Upper lobe of left lung (tissue), 4 donors: ENCODE results near the gene PRKCE.

Experiments used
- POLR2A ChIP-seq, 4 donors: fragments of 450-650 bp; IDR thresholded peaks; one replicate each; pipeline ENCODE4 v1.5.1; 2016 to 2017; ENCODE audit warnings: antibody characterized with exemption in 4 of 4, mild to moderate bottlenecking in 2 of 4
- TF ChIP-seq, protein P1 (sequence below), 6 experiments: fragments of 450-650 bp in 4 of 6; fragments of 200-600 bp in 2 of 6; sonication (generic) in 2 of 6; IDR thresholded peaks; one replicate each; pipeline ENCODE4 v1.5.1; 2016 to 2019; ENCODE audit warnings: antibody characterized with exemption in 6 of 6

DNA sequence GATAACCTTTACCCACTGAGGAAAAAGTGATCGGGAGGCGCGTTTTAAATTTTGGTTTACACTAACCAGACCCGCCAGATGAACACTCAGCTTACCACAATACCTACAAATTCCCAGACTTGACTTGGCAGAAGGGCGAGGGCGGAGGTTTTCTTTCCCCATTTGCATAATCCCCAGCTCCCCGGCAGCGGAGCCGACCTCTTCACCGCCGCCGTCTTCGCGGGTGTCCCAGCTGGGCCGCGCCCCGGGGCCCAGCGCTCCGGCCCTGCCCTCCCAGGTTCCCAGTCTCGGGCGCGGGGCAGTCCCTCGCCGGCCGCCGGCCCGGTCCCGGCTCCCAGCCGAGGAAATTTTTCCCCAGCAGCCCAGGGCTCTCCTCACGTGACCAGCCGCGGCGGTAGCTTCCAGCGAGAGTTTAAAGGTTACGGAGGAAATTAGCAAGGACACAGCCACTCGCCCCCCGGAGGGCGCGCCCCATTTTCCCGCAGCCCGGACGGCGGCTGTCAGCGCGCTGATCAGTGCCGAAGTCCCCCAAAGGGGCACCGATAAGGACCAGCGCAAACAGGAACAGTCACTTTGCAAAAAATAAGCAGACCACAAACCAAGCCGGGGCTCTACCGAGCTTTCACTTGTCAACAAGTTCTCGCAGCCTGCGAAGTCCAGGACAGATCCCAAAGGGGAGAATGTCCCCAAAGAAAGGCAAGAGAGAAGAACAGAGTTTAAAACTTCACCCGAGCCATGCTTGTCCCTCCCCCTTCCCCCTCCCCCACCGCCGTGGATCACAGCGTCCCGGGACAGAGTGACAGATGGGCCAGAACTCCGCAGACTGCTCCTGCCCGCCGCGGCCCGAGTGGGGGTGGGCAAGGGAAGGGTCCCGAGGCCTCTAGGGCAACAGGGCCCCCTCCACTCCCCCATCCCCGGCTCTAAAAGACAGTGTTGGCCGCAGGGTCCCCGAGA is 1.3 kb upstream of the PRKCE start:
- TF ChIP-seq, protein P1, sequence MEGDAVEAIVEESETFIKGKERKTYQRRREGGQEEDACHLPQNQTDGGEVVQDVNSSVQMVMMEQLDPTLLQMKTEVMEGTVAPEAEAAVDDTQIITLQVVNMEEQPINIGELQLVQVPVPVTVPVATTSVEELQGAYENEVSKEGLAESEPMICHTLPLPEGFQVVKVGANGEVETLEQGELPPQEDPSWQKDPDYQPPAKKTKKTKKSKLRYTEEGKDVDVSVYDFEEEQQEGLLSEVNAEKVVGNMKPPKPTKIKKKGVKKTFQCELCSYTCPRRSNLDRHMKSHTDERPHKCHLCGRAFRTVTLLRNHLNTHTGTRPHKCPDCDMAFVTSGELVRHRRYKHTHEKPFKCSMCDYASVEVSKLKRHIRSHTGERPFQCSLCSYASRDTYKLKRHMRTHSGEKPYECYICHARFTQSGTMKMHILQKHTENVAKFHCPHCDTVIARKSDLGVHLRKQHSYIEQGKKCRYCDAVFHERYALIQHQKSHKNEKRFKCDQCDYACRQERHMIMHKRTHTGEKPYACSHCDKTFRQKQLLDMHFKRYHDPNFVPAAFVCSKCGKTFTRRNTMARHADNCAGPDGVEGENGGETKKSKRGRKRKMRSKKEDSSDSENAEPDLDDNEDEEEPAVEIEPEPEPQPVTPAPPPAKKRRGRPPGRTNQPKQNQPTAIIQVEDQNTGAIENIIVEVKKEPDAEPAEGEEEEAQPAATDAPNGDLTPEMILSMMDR (IDR thresholded peaks at IDR 0.05) = no peak
- peak in 1 of 4 donors; percentile 70 for TF ChIP-seq POLR2A (IDR thresholded peaks at IDR 0.05)
